HG02759 (cell line): ENCODE results near the gene PAMR1.

ENCODE experiments used
- ATAC-seq: cut with Tn5 transposase; IDR thresholded peaks from one replicate; pipeline ENCODE4 v1.9.1; 2021; ENCODE audit warnings: mild to moderate bottlenecking, moderate library complexity; ENCODE audit not compliant: unreplicated experiment

The PAMR1 gene

DNA sequence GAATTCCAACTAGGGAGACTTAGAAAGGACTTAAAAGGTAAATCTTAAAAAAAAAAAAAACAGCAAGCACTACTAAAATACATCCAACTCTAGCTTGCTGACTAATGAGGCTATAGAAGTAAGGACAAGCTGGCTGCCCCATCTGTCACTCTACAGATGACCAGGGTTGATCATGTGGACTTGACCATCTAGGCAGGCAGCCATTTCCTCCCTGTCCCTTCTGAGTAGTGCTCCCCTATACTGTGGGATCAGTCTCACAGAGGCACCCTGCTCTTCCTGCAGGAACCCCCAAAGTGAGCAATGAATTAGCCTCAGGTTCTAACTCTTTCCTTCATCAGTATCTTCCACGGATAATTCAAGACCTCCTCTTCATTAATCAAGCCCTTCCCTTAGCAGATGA, 118.4 kb downstream of the PAMR1 start:
- ATAC-seq, result no peak

DNA sequence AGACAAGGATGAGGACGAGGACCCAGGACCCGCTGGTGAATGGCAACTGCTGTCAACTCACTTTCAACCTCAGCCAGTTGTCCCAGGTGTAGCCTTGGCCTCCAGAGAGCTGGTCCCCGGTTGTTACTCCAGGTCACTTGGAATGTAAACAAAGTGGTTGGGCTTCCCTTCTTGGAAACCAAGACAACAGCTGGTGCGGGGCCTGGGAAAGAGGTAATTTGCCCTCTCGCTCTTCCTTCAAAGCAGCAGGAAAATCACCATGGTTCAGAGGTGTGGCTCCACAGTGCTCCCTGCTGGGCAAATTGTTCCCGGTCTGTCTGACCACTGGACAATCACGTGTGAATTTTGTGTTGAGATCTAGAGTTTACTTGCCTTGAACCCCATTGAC, 121.0 kb downstream of the PAMR1 start:
- no peak for ATAC-seq

DNA sequence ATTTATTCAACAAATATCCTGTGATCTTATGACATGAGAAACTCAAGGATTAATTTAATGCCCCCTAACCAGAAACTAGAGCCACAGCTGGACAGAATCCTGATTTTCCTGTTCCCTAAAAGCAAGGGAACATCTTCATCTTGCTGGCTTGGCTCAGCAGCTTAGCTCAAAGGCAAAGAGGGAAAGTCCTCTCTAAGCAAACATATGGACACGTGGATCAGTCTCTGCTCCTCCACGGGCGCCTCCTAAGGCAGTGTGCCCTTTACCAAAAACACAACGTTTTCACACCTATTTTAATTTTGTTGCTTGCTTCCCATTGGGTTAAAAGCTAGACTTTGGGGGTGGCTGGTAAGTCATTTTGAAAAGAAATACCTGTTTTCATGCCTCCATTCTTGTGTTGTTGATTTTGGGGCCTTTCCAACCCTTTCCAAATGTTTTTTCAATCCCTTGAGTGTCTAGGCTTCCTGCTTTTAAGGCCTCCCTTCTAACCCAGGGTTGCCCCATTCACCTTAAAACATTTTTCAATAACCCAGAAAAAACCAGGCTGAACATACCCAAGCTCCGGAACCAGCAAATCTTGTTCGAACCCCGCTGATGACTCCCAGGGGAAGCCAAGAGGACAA, 121.5 kb downstream of the PAMR1 start:
- no peak for ATAC-seq

DNA sequence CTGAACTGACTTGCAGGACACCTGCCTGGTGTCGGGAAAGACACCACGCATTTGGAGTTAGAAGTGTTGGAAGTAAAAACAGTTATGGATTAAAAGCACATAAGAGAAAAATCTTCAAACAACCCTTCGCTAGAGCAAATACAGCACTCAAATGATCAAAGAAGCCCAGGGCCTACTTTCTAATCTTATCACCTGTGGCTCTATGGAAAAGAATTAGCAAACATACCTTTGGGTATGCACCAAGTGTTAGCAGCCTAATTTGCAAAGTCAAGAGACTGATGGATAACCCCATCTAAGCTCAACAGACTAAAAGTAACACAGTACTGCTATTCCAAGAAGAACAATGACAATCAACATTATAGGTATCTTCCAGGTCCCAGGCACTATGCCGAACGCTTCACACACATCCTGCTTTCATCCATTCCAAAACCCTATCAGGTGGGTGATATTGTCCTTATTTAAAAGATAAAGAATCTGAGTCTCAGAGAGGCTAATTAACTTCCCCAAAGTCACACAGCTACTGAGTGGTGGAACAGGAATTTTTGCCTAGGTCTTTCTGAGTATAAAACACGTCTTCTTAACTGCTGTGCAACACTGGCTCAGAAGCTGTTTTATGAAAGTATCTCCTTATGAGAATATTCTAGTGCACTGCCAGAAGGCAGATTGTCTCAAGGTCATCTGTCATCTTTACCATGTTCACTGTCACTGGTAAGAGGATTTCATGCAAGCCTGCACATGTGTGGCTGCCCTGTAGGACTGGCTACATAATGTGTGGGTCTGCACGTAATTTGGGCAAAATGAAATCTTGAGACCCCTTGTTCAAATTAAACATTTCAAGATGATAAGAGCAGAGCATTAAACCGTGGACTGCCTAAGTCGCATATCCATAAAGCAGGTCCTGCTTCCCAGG, 122.4 kb downstream of the PAMR1 start:
- ATAC-seq, result no peak

DNA sequence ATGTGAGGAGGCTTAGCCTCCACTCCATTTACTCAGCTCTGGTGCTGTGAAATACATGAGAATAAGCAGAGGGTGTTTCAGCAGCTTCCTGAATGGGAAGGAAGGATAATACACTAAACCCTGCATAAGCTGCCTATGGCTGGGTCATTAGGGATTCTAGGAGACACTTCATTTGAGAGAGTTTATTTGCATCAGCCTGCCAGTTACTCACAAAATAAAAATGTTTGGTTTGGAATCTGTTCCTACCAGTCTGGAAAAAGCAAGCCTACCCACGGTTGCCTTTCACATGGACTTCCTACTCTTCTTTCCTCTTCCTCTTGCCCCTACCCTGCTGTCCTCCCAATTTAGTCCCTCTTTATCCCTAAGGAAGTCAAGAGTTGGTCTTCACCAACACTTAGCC, 126.5 kb downstream of the PAMR1 start:
- no peak for ATAC-seq

DNA sequence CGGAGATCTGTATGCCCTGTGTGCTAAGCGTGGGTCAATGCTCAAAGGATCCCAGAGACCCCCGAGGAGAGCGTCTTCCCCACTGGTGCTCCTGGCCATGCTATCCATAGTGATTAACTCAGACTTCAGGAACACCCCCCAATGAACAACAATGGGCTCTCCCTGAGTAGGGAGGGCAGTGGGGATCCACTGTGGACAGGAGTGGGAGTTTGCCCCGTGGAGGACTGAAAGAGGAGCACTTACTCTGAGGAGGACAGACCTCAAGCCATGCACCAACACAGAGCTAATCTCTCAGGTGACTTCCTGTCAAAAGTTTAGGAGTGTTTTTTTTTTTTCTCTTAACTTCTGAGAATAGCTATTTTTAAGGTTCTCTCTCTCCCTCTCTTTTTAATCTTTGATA, 130.5 kb downstream of the PAMR1 start:
- ATAC-seq, result no peak

DNA sequence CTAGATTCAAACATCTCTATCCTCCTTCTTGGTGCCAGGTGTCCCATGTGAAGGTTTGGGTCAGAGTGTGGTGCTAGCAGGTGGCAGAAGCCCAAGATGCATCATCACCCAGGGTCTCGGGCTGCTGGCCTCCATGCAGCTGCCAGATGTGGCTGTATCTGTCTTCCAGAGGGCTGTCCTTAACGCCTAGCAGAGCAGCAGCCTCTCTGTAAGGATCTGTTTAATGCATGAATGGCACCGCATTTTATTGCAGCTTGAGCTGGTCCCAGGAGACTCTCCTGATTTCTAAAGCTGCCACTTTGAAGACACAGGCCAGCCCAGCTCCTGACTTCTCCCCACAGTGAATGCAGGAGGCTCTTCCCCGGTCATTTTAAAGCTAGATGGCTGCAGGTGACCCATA, 132.3 kb downstream of the PAMR1 start:
- ATAC-seq, result no peak

DNA sequence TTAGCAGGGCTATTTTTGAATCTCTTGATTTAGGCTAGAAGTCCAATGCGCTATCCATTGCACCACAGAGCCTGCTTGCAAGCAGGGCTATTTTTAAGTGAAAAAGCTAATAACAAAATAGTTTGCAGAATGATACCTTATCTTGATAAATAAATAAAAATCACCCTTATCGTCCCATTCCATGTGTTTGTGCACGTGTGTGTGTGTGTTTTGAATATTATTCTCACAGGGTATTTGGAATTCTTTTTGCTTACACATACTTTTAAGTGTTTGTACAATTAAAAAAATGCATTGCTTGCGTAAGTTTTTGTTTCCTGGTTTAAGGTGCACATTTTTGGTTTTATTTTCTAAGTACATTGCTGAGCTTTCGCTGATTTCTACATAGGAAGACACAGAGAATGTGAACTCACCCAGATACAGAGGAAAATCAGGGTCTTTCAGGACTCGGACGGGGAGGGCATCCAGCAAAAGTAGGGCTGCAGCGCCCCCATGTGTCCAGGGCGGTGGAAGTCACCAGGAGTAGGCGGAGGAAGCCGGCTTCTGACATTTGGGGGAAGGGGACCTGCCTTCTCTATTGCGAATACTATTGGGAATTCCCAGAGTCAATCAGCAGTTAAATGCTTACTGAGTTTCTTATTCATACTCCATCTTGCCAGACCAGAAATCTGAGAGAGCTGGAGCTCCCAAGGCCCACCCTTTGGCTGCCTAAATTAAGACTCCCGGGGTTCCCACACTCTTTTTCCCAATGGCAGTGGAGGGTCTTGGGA, 133.3 kb downstream of the PAMR1 start:
- peak; percentile 59 for ATAC-seq

DNA sequence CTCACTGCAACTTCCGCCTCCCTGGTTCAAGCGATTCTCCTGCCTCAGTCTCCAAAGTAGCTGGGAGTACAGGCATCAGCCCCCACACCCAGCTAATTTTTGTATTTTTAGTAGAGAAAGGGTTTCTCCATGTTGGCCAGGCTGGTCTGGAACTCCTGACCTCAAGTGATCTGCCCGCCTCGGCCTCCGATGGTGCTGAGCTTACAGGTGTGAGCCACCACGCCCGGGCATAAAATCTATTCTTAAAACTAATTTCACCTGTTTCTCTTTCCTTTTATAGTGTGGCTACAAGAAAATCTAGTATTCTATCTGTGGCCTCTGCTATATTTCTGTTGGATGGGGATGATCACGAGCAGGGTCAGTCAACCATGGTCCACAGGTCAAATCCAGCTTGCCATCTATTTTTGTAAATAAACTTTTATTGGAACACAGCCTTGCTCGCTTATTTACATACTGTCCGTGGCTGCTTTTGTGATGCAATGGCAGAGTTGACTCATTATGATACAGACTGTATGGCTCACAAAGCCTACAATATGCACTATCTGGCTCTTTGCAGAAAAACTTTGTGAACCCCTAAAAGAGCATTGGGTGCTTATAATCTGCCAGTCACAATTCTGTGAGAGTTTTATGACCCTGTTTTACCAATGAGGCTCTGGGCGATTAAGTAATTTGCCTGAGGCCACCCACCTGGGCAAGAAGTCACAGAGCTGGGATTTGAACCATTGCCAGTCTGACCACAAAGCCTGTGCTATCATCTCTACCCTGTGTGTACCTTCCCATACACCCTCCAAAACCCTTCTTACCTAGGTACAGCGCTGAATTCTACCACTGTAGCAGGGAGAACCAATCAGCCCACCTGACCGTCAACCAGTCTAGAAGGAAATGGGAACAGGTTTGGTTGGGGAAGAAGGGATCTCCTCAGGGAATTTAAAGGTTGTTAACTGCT, 134.4 kb downstream of the PAMR1 start:
- peak; percentile 83 for ATAC-seq

DNA sequence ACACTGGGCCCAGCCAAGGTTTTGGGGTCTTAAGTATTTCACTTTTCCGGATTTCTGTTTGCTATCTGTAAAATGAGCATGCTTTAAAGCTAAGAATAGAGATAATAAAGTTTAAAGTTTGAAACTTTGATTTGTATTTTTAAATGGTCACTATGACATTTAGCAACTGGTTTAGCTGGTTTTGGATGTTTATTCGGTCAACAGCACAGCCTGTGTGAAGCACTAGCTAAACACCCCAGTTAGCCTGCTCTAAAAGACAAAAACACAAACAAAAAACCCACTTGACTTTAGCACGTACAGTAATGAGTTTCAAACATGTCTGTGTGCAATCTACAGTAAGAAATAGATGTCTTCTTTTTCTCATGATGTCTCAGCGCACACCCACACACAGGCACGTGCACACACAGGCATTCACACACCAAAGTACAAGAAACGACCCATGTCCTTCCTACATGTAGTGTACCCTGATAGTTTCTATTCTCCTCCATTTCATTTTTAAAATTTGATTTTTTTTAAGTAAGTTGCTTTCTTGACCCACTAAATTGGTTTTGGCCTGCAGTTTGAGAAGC, 135.4 kb downstream of the PAMR1 start:
- no peak for ATAC-seq

DNA sequence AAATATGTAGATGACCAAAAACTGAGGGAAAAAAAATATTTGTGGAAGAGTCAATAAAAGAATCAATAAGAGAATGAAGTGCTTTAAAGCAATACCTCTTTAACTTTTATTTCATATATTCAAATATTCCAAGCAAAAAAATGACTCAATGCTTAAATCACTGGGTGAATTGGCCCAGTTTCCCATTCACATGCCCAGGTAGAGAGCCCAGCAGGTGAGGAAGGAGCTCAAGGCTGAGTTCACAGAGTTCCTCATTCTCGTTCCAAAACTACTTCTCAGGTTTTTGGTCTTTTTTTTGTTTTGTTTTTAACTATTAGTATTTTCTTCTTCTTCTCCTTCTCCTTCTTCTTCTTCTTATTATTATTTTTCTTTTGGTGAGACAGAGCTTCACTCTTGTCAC, 136.3 kb downstream of the PAMR1 start:
- ATAC-seq, result no peak

DNA sequence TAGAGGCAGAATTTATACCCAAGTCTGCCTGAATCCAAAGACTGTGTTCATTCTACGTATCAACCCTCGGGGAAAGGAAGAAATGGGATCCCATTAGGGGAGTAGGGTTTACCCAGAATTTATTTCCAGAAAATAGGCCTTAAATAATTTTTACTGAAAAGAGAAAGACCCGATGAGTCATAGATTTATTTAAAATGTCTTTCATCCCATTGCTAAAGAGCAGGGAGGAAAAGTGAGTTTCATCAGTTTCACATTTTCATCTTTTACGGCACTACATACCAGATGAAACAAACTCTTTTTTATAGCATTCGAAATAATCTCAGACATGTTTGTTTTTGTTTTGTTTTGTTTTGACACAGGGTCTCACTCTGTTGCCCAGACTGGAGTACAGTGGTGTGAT, 137.4 kb downstream of the PAMR1 start:
- ATAC-seq, result no peak

DNA sequence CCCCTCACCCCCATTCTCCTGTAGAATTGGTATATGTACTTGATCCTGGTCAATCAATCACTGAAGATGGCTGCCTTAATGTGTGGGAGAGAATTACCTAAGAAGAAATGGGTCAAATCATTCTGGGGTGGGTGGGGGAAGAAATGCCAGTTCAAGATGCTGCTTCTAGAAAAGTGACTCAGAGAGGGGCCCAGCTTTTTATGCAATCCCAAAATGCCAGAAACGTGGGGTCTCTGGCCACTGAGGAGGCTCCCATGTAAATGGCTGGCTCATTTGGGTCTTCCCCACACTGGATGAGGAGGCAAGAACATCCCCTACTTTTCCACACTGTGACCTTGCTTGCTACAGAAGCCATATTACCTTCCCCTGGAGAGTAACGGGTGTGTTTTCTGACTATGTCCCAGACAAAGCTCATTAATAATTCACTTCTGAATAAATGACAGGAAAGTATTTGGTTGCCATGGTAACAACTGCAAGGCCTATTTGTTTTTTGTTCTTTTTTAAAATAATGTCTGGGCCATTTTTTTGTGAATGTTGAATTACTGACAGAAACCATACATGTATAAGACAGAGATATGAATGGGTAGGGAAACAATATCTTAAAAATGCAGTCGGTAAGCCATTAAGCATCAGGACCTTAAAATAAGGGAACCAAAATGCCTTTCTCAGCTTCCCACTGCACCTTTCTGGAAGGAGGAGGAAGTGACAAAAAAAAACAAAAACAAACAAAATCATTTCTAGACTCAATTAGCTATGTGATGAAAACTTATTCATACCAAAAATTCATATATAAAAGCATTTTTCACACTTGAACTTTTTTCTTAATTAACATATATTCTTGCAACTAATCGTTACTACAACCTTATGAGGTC, 138.1 kb downstream of the PAMR1 start:
- no peak for ATAC-seq

DNA sequence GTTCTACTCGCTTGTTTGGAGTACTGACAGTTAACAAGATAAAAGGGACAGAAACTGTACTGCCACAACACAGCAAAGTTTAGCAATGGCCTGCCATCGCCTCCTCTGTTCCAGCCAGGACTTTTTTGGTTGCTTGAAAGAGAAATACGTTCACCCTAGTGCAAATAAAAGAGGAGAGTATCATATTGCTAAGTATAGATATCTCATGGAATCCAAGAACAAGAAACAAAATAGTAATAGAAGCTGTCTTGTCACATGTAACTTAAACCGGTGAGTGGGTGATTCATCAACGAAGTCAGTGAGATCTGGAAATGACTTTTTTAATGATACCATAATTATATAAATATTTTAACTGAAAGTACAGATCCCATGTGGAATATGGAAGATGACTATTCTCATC, 141.5 kb downstream of the PAMR1 start:
- no peak for ATAC-seq
